OCI-LY3 (cell line): ENCODE results near the gene PIWIL1.

Source experiments
- H2AFZ ChIP-seq: fragments of 200-600, 300-600 bp; shearing (Covaris generic); 2 replicates; pipeline ENCODE4 v1.6.0; 2014; ENCODE audit warnings: antibody characterized with exemption, low read depth, low read length
- H3K27ac ChIP-seq: fragments of 200-600, 300-600 bp; sonication (generic); 2 replicates; pipeline ENCODE4 v1.5.1; 2014; ENCODE audit warnings: mild to moderate bottlenecking, low read length, moderate library complexity, mixed read lengths
- H3K27me3 ChIP-seq: fragments of 200-600, 300-600 bp; sonication (generic); 2 replicates; pipeline ENCODE4 v1.6.1; 2014; ENCODE audit warnings: low read depth, low read length, mixed read lengths
- H3K36me3 ChIP-seq: fragments of 200-600, 300-600 bp; sonication (generic); replicated peaks from 2 replicates; pipeline ENCODE3; 2014; ENCODE audit warnings: low read depth, low read length, mixed read lengths
- H3K4me1 ChIP-seq: fragments of 300-600, 200-600 bp; sonication (generic); 2 replicates; pipeline ENCODE4 v1.6.1; 2014; ENCODE audit warnings: low read length, mixed read lengths
- H3K4me2 ChIP-seq: fragments of 200-600, 300-600 bp; sonication (generic); 2 replicates; pipeline ENCODE4 v1.6.1; 2014; ENCODE audit warnings: low read length, mixed read lengths
- H3K4me3 ChIP-seq: fragments of 300-600, 200-600 bp; sonication (generic); 2 replicates; pipeline ENCODE4 v1.5.1; 2014; ENCODE audit warnings: antibody characterized with exemption, mild to moderate bottlenecking, low read length, moderate library complexity
- H3K79me2 ChIP-seq: fragments of 300-600, 200-600 bp; shearing (Covaris generic); 2 replicates; pipeline ENCODE4 v1.6.1; 2014; ENCODE audit warnings: mild to moderate bottlenecking, low read length, mixed read lengths
- H3K9ac ChIP-seq: fragments of 300-600, 200-600 bp; shearing (Covaris generic); 2 replicates; pipeline ENCODE4 v1.6.0; 2014; ENCODE audit warnings: mild to moderate bottlenecking, low read length, moderate library complexity
- H3K9me3 ChIP-seq: fragments of 200-600, 300-600 bp; shearing (Covaris generic); 2 replicates; pipeline ENCODE4 v1.6.1; 2014; ENCODE audit warnings: low read length, mixed read lengths; ENCODE audit not compliant: insufficient read depth
- H4K20me1 ChIP-seq: fragments of 200-600, 300-600 bp; sonication (generic); 2 replicates; pipeline ENCODE4 v1.6.1; 2016; ENCODE audit warnings: low read length, mixed read lengths; ENCODE audit not compliant: insufficient read depth
- CTCF ChIP-seq: fragments of 200-600, 300-600 bp; sonication (generic); IDR thresholded peaks from 2 replicates; pipeline ENCODE4 v1.5.1; 2014; ENCODE audit warnings: antibody characterized with exemption, low read length, low read depth
- EZH2phosphoT487 ChIP-seq: fragments of 200-600 bp; shearing (Covaris generic); IDR thresholded peaks from 2 replicates; pipeline ENCODE4 v1.6.1; 2018; ENCODE audit warnings: antibody characterized with exemption, mixed run types, low read depth

The PIWIL1 gene

GRCh38 chr12:130353081-130353480, 15.4 kb downstream of the PIWIL1 start:
- H3K4me2 ChIP-seq: no peak overlapping the region

GRCh38 chr12:130354407-130354806, 16.7 kb downstream of the PIWIL1 start:
- Histone ChIP-seq H3K9me3 (no peaks in the 10 kb centered on the region), H4K20me1 (no peaks in the 10 kb centered on the region), H3K9ac (no peak overlapping the region), H3K27me3 (no peaks in the 10 kb centered on the region), H3K36me3 (no peaks in the 10 kb centered on the region), H3K79me2 (no peaks in the 10 kb centered on the region), H3K27ac (no peak overlapping the region), H2AFZ (no peak overlapping the region), H3K4me2 (no peak overlapping the region), H3K4me1 (no peaks in the 10 kb centered on the region), H3K4me3 (no peak overlapping the region)
- TF ChIP-seq CTCF (no peak), EZH2phosphoT487 (no peak)

More at GRCh38 chr12:130353081-130353480, 15.4 kb downstream of the PIWIL1 start:
- H2AFZ ChIP-seq: no peak overlapping the region
- no peak overlapping the region for H3K4me3 ChIP-seq
- TF ChIP-seq EZH2phosphoT487 (no peak), CTCF (no peak)
- H3K27ac ChIP-seq: no peak overlapping the region
- H3K79me2 ChIP-seq: no peaks in the 10 kb centered on the region
- H3K4me1 ChIP-seq: no peaks in the 10 kb centered on the region
- no peaks in the 10 kb centered on the region for H3K9me3 ChIP-seq
- no peak overlapping the region for H3K9ac ChIP-seq
- no peaks in the 10 kb centered on the region for H3K36me3 ChIP-seq
- no peaks in the 10 kb centered on the region for H4K20me1 ChIP-seq
- H3K27me3 ChIP-seq: no peaks in the 10 kb centered on the region

DNA sequence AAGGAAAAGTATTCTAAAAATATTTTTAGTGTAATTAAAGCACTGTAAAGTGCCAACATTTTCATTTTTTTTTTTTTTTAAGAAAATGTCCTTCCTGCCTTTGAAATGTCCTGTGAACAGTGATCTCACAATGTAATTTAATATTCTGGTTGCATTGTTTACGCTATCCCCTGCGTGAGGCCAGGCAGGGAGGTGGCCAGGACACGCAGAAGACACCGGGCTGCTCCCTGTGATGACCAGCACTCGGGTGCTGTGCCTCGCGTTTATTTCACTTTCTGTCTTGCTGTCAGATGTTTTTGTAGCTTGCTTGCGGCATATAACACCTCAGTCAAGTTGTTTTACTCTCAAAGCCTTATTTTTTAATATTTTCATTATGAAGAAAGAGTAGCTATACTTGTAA, 18.5 kb downstream of the PIWIL1 start:
- no peaks in the 10 kb centered on the region for H3K4me1 ChIP-seq
- H3K9ac ChIP-seq: no peak overlapping the region
- no peaks in the 10 kb centered on the region for H3K9me3 ChIP-seq
- no peak overlapping the region for H3K27ac ChIP-seq
- H3K36me3 ChIP-seq: no peaks in the 10 kb centered on the region
- no peak overlapping the region for H3K4me2 ChIP-seq
- H3K79me2 ChIP-seq: no peaks in the 10 kb centered on the region
- no peak overlapping the region for H3K4me3 ChIP-seq
- H3K27me3 ChIP-seq: no peaks in the 10 kb centered on the region
- no peaks in the 10 kb centered on the region for H4K20me1 ChIP-seq
- TF ChIP-seq EZH2phosphoT487: no peak
- TF ChIP-seq CTCF: no peak
- H2AFZ ChIP-seq: no peak overlapping the region

DNA sequence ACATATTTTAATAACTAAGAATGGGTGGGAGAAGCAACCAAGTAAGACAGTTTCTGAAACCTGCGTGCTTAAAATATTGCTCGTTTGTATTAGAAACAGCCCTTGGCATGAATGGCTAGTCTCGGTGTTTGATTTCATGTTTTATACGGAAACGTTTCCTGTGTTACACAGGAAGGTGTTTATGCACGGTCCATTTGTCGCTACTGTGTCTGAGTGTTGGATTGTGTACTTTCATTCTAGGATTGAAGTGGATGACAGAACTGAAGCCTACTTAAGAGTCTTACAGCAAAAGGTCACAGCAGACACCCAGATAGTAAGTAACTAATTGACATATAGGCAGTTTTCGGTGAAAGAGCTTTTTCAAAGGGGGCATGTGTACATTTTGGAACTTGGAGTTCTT, 19.6 kb downstream of the PIWIL1 start:
- H3K4me3 ChIP-seq: no peak overlapping the region
- H4K20me1 ChIP-seq: no peaks in the 10 kb centered on the region
- H3K27me3 ChIP-seq: no peaks in the 10 kb centered on the region
- no peak overlapping the region for H3K27ac ChIP-seq
- H3K4me1 ChIP-seq: no peaks in the 10 kb centered on the region
- TF ChIP-seq EZH2phosphoT487 (no peak), CTCF (no peak)
- H3K9me3 ChIP-seq: no peaks in the 10 kb centered on the region
- H2AFZ ChIP-seq: no peak overlapping the region
- no peak overlapping the region for H3K9ac ChIP-seq
- H3K4me2 ChIP-seq: no peak overlapping the region
- H3K36me3 ChIP-seq: no peaks in the 10 kb centered on the region
- no peaks in the 10 kb centered on the region for H3K79me2 ChIP-seq
